SK-N-SH (cell line): ENCODE results near the gene CYB5D1. TPM values are rescaled to one million over a fixed set of nuclear protein-coding genes. Genes with fewer than 3 reads are reported as not detected.

Source experiments
- CTCF ChIA-PET: fragments of 300-600, 350-600 bp; formaldehyde crosslinking; extraction: SDS; loops from one replicate; lab custom pipeline; 2021; lab: Yijun Ruan, JAX
- POLR2A ChIA-PET: fragments of 350-600 bp; sonication (Branson Sonifier 250); formaldehyde crosslinking; extraction: SDS; loops from one replicate; lab custom pipeline; 2020; ENCODE audit warnings: antibody characterized with exemption, inconsistent platforms; lab: Yijun Ruan, JAX
- DNase-seq: peaks from one replicate; pipeline ENCODE4 v3.0.0; 2012
- H2AFZ ChIP-seq: fragments of 200-600 bp; sonication (generic); 2 replicates; pipeline ENCODE4 v1.8.1; 2016; ENCODE audit warnings: antibody characterized with exemption, mild to moderate bottlenecking, low read depth
- H3F3A ChIP-seq: fragments of 200-600 bp; sonication (generic); replicated peaks from 2 replicates; pipeline ENCODE3; 2016; ENCODE audit warnings: antibody characterized with exemption, mild to moderate bottlenecking; ENCODE audit not compliant: insufficient read depth
- H3K27ac ChIP-seq, 2 experiments: fragments of 200-500 bp in 1 of 2; fragments of 200-600 bp in 1 of 2; sonication (Bioruptor generic) in 1 of 2; sonication (generic), shearing (Covaris generic) in 1 of 2; 2 replicates each; pipeline versions ENCODE4 v1.5.1 to v1.6.1; 2014 to 2016; ENCODE audit warnings: low read depth in 2 of 2, inconsistent platforms in 1 of 2, low read length in 1 of 2, mild to moderate bottlenecking in 1 of 2, mixed read lengths in 1 of 2
- H3K27me3 ChIP-seq: fragments of 200-600 bp; sonication (generic), shearing (Covaris generic); 2 replicates; pipeline ENCODE4 v1.6.1; 2016; ENCODE audit warnings: mixed run types; ENCODE audit not compliant: insufficient read depth
- H3K36me3 ChIP-seq, 2 experiments: fragments of 200-500 bp in 1 of 2; fragments of 200-600 bp in 1 of 2; sonication (Bioruptor generic) in 1 of 2; sonication (generic) in 1 of 2; replicated peaks in 1 of 2; 2 replicates each; pipeline versions ENCODE3 to v1.5.1; 2014 to 2016; ENCODE audit warnings: low read length in 1 of 2, mild to moderate bottlenecking in 1 of 2; ENCODE audit not compliant: insufficient read depth in 2 of 2, control insufficient read depth in 1 of 2
- H3K4me1 ChIP-seq, 2 experiments: fragments of 200-500 bp in 1 of 2; fragments of 200-600 bp in 1 of 2; sonication (Bioruptor generic) in 1 of 2; sonication (generic), shearing (Covaris generic) in 1 of 2; 2 replicates each; pipeline versions ENCODE4 v1.5.1 to v1.6.1; 2014 to 2016; ENCODE audit warnings: low read depth in 1 of 2, low read length in 1 of 2, mixed run types in 1 of 2; ENCODE audit not compliant: insufficient read depth in 2 of 2, control insufficient read depth in 1 of 2
- H3K4me2 ChIP-seq: fragments of 200-600 bp; sonication (generic), shearing (Covaris generic); 2 replicates; pipeline ENCODE4 v1.6.1; 2017; ENCODE audit warnings: mixed run types
- H3K4me3 ChIP-seq, 2 experiments: fragments of 200-500 bp in 1 of 2; fragments of 200-600 bp in 1 of 2; sonication (Bioruptor generic) in 1 of 2; sonication (generic), shearing (Covaris generic) in 1 of 2; 2 replicates each; pipeline versions ENCODE4 v1.5.1 to v1.8.1; 2014 to 2016; ENCODE audit warnings: low read depth in 2 of 2, inconsistent platforms in 1 of 2, low read length in 1 of 2, mild to moderate bottlenecking in 1 of 2, mixed read lengths in 1 of 2, moderate library complexity in 1 of 2
- H3K79me2 ChIP-seq: fragments of 200-600 bp; sonication (generic); 2 replicates; pipeline ENCODE4 v1.8.1; 2017; ENCODE audit warnings: mild to moderate bottlenecking; ENCODE audit not compliant: insufficient read depth
- H3K9ac ChIP-seq: fragments of 200-600 bp; sonication (generic); 2 replicates; pipeline ENCODE4 v1.6.1; 2017; ENCODE audit warnings: mixed run types
- H3K9me2 ChIP-seq: fragments of 200-600 bp; sonication (generic); 2 replicates; pipeline ENCODE4 v1.6.1; 2017; ENCODE audit warnings: mixed run types
- H3K9me3 ChIP-seq: fragments of 200-600 bp; sonication (generic); 2 replicates; pipeline ENCODE4 v1.6.1; 2017; ENCODE audit warnings: mixed run types, mild to moderate bottlenecking, moderate library complexity
- H4K20me1 ChIP-seq: fragments of 200-600 bp; sonication (generic); 2 replicates; pipeline ENCODE4 v1.6.1; 2017; ENCODE audit warnings: mild to moderate bottlenecking, mixed run types; ENCODE audit not compliant: insufficient read depth
- EP300 ChIP-seq, 2 experiments: IDR thresholded peaks; 2 replicates each; pipeline versions ENCODE4 v1.4.0 to v1.6.1; 2012; ENCODE audit warnings: borderline replicate concordance in 1 of 2, low read depth in 1 of 2, low read length in 1 of 2
- GABPA ChIP-seq: IDR thresholded peaks from 2 replicates; pipeline ENCODE4 v1.4.0; 2012; ENCODE audit warnings: low read depth, mild to moderate bottlenecking
- GATA2 ChIP-seq: sonication (generic); formaldehyde crosslinking; IDR thresholded peaks from 2 replicates; pipeline ENCODE4 v1.5.0; 2020; ENCODE audit warnings: mild to moderate bottlenecking, missing genetic modification reagents
- MEF2A ChIP-seq: IDR thresholded peaks from 2 replicates; pipeline ENCODE4 v1.4.0; 2012; ENCODE audit warnings: low read depth, borderline replicate concordance
- MXI1 ChIP-seq: IDR thresholded peaks from 2 replicates; pipeline ENCODE4 v1.6.1; 2012; ENCODE audit warnings: mild to moderate bottlenecking, low read depth, low read length, improper control_type of control experiment
- NRF1 ChIP-seq: IDR thresholded peaks from 2 replicates; pipeline ENCODE4 v1.6.1; 2012; ENCODE audit warnings: low read depth, mild to moderate bottlenecking, low read length
- POLR2AphosphoS5 ChIP-seq: IDR thresholded peaks from 2 replicates; pipeline ENCODE4 v1.6.1; 2012; ENCODE audit warnings: low read depth, low read length
- RAD21 ChIP-seq: IDR thresholded peaks from 2 replicates; pipeline ENCODE4 v1.6.1; 2012; ENCODE audit warnings: mild to moderate bottlenecking, low read length
- RFX5 ChIP-seq: IDR thresholded peaks from 2 replicates; pipeline ENCODE4 v1.6.1; 2012; ENCODE audit warnings: mild to moderate bottlenecking, improper control_type of control experiment, low read length
- RXRA ChIP-seq: IDR thresholded peaks from 2 replicates; pipeline ENCODE4 v1.4.0; 2012; ENCODE audit warnings: low read depth, mild to moderate bottlenecking, borderline replicate concordance
- SIN3A ChIP-seq: IDR thresholded peaks from 2 replicates; pipeline ENCODE4 v1.6.1; 2012; ENCODE audit warnings: low read depth, mild to moderate bottlenecking, low read length, moderate library complexity, borderline replicate concordance
- SMC3 ChIP-seq: IDR thresholded peaks from 2 replicates; pipeline ENCODE4 v1.6.1; 2012; ENCODE audit warnings: low read depth, low read length, improper control_type of control experiment
- YY1 ChIP-seq: IDR thresholded peaks from 2 replicates; pipeline ENCODE4 v1.4.0; 2012; ENCODE audit warnings: low read depth, mild to moderate bottlenecking
- WGBS: methylation state at CpG from one replicate; pipeline ENCODE4 v1.1.6; 2017; ENCODE audit warnings: low lambda C conversion rate; 5-methylcytosine and 5-hydroxymethylcytosine counted together
- polyA plus RNA-seq, 3 experiments: library from polyadenylated mRNA; depleted of rRNA; stranded (reverse); fragments of >200 nt; gene quantifications; 2 replicates each; pipeline ENCODE4 v1.2.3, GENCODE V29; 2012
- TF ChIP-seq, protein P1 (sequence below): IDR thresholded peaks from 2 replicates; pipeline ENCODE4 v1.4.0; 2012; ENCODE audit warnings: low read depth, borderline replicate concordance
- TF ChIP-seq, protein P2 (sequence below): fragments of 200-600 bp; sonication (generic); IDR thresholded peaks from 2 replicates; pipeline ENCODE4 v1.6.1; 2017; ENCODE audit warnings: antibody characterized with exemption, mild to moderate bottlenecking, moderate library complexity
- TF ChIP-seq, protein P3 (sequence below): IDR thresholded peaks from 2 replicates; pipeline ENCODE4 v1.6.1; 2012; ENCODE audit warnings: mild to moderate bottlenecking, low read depth, low read length, moderate library complexity

CYB5D1 gene
- polyA plus RNA-seq, 1 of the 3 experiments (the other 2 are of a cell fraction): 8.8 TPM

DNA sequence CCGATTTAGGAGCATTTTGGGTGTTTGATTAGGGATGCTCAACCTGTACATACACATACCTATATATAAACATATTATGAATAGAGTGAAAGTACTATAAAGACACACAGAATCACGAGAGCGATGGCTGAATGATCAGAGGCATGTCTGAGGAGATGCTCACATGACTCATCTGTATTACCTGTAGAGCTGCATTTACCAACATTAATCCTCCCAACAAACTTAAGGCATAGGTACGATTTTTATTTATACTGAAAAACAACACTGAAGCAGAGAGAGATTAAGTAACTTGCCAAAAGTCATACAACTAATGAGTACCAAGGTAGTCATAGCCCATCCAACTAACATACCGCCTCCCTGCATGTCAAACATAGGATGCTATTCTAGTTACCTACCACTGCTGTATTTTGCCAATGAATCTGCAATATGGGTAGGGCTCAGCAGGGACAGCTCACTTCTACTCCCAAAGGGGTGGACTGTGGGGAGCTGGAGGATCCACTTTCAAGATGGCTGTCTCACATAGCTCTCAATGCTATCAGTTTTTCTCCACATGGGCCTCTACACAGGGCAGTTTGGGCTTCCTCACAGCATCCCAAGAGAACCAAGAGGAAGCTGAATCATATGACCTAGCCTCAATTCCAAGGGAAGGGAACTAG lies 7.3 kb downstream of the CYB5D1 start (continued):
- no peak for TF ChIP-seq RFX5
- no peak for TF ChIP-seq MXI1
- no peak for TF ChIP-seq POLR2AphosphoS5
- TF ChIP-seq NRF1: no peak
- no peak for TF ChIP-seq YY1

DNA sequence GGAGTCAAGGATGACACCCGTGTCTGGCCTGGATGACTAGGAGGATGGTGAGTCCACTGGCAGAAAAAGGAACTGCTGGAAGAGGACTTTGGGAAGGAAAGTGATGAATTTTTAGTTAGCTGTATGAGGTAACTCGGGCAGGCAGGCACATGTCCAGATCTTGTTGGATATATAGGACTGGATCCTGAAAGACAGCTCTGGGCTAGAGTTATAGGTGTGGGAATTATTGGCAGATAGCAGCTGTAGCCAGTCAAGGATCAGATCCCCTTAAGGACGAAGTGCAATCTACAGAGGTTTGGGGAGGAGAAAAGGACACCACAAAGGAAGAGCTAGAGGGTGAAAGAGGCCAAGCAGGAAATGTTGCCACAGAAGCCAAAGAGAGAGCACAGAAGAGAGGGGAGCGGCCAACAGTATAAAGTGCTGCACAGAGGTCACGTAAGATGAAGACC lies 10.1 kb downstream of the CYB5D1 start:
- DNase-seq: no peak
- Histone ChIP-seq H3K9me3 (no peaks in the 10 kb centered on the region), H2AFZ (no peak overlapping the region), H4K20me1 (no peaks in the 10 kb centered on the region), H3K9me2 (no peaks in the 10 kb centered on the region), H3F3A (peaks cover 6% of the 10 kb centered on the region), H3K4me1 (peaks cover 0 to 3% of the 10 kb centered on the region in 2 experiments; a peak in 2 of 4 replicates), H3K27ac (no peak overlapping the region), H3K9ac (no peak overlapping the region), H3K4me3 (no peak overlapping the region), H3K36me3 (peaks cover 11 to 20% of the 10 kb centered on the region in 2 experiments), H3K79me2 (no peaks in the 10 kb centered on the region; the same call in 1 of the 2 replicates), H3K27me3 (no peaks in the 10 kb centered on the region), H3K4me2 (no peak overlapping the region)
- TF ChIP-seq, protein P1, sequence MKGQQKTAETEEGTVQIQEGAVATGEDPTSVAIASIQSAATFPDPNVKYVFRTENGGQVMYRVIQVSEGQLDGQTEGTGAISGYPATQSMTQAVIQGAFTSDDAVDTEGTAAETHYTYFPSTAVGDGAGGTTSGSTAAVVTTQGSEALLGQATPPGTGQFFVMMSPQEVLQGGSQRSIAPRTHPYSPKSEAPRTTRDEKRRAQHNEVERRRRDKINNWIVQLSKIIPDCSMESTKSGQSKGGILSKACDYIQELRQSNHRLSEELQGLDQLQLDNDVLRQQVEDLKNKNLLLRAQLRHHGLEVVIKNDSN: no peak
- no peak for TF ChIP-seq NRF1
- no peak for TF ChIP-seq EP300 (IDR thresholded peaks at IDR 0.05; ENCODE audit: borderline replicate concordance in 1 of 2, low read depth in 1 of 2, low read length in 1 of 2)
- TF ChIP-seq, protein P2, sequence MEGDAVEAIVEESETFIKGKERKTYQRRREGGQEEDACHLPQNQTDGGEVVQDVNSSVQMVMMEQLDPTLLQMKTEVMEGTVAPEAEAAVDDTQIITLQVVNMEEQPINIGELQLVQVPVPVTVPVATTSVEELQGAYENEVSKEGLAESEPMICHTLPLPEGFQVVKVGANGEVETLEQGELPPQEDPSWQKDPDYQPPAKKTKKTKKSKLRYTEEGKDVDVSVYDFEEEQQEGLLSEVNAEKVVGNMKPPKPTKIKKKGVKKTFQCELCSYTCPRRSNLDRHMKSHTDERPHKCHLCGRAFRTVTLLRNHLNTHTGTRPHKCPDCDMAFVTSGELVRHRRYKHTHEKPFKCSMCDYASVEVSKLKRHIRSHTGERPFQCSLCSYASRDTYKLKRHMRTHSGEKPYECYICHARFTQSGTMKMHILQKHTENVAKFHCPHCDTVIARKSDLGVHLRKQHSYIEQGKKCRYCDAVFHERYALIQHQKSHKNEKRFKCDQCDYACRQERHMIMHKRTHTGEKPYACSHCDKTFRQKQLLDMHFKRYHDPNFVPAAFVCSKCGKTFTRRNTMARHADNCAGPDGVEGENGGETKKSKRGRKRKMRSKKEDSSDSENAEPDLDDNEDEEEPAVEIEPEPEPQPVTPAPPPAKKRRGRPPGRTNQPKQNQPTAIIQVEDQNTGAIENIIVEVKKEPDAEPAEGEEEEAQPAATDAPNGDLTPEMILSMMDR: no peak
- ChIA-PET CTCF (interaction anchor here (1.3 to 9.9 kb wide), 4 partner anchors 22 to 122 kb away, joined by 3 to 143 read pairs (median 12); partner anchors contain the start of gene CHD3), POLR2A (interaction anchor here (0.6 kb wide), 1 partner anchor 142 kb away, joined by 4 read pairs; no protein-coding TSS in a partner anchor)
- WGBS: 91% methylated on average over 5 of the region's 5 CpGs

DNA sequence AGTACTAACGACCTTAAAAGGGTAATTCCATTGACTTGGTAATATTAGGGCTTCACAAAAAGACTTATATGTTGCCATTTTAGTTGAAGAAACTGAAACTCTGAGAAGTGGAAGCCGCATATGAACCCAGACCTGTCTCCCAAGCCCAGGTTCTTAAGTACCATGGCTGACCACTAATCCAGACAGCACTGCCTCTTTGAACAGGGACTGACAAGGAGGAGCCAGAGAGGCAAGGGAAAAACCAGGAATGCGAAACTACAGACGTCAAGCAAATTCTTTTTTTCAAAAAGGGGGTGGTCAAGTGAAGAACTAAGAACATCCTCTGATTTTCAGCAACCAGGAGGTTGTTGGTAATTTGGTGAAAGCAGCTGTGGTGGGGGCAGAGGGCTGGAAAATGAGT lies 15.2 kb downstream of the CYB5D1 start:
- no peak for DNase-seq
- H3K9ac ChIP-seq: no peak overlapping the region
- ChIA-PET CTCF (interaction anchor here (1.3 to 1.6 kb wide), 3 partner anchors 11 to 118 kb away, joined by 3 to 9 read pairs (median 3); partner anchors contain the start of gene NAA38), POLR2A (no interaction called here)
- H3K9me2 ChIP-seq: no peaks in the 10 kb centered on the region
- no peak overlapping the region for H3K27ac ChIP-seq
- H3K36me3 ChIP-seq: peaks cover 14 to 38% of the 10 kb centered on the region in 2 experiments
- H3K79me2 ChIP-seq: no peaks in the 10 kb centered on the region
- H3K9me3 ChIP-seq: no peaks in the 10 kb centered on the region
- H3K4me3 ChIP-seq: no peak overlapping the region
- peaks cover 4% of the 10 kb centered on the region for H3F3A ChIP-seq
- 82% methylated on average over 4 of the region's 4 CpGs for WGBS
- H3K27me3 ChIP-seq: no peaks in the 10 kb centered on the region
- H3K4me1 ChIP-seq: no peaks in the 10 kb centered on the region
- H3K4me2 ChIP-seq: no peak overlapping the region
- no peak overlapping the region for H2AFZ ChIP-seq
- no peaks in the 10 kb centered on the region for H4K20me1 ChIP-seq
- no peak for TF ChIP-seq RXRA
- TF ChIP-seq, protein P3, sequence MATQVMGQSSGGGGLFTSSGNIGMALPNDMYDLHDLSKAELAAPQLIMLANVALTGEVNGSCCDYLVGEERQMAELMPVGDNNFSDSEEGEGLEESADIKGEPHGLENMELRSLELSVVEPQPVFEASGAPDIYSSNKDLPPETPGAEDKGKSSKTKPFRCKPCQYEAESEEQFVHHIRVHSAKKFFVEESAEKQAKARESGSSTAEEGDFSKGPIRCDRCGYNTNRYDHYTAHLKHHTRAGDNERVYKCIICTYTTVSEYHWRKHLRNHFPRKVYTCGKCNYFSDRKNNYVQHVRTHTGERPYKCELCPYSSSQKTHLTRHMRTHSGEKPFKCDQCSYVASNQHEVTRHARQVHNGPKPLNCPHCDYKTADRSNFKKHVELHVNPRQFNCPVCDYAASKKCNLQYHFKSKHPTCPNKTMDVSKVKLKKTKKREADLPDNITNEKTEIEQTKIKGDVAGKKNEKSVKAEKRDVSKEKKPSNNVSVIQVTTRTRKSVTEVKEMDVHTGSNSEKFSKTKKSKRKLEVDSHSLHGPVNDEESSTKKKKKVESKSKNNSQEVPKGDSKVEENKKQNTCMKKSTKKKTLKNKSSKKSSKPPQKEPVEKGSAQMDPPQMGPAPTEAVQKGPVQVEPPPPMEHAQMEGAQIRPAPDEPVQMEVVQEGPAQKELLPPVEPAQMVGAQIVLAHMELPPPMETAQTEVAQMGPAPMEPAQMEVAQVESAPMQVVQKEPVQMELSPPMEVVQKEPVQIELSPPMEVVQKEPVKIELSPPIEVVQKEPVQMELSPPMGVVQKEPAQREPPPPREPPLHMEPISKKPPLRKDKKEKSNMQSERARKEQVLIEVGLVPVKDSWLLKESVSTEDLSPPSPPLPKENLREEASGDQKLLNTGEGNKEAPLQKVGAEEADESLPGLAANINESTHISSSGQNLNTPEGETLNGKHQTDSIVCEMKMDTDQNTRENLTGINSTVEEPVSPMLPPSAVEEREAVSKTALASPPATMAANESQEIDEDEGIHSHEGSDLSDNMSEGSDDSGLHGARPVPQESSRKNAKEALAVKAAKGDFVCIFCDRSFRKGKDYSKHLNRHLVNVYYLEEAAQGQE: no peak
- TF ChIP-seq GABPA: no peak
- TF ChIP-seq POLR2AphosphoS5: no peak
- TF ChIP-seq, protein P1: no peak
- no peak for TF ChIP-seq MEF2A
- no peak for TF ChIP-seq GATA2 (CRISPR knock-in tag)
- no peak for TF ChIP-seq RFX5
- no peak for TF ChIP-seq SMC3
- no peak for TF ChIP-seq RAD21
- TF ChIP-seq NRF1: no peak
- TF ChIP-seq SIN3A: no peak
